Body of pancreas (tissue), 4 donors: ENCODE results near the gene RNF113B.

Experiments
- CTCF ChIP-seq, 7 experiments: fragments of 450-650 bp in 4 of 7; fragments of 200-600 bp in 3 of 7; sonication (generic) in 3 of 7; IDR thresholded peaks; one replicate each; pipeline ENCODE4 v1.5.1; 2016 to 2019; ENCODE audit warnings: antibody characterized with exemption in 7 of 7
- POLR2A ChIP-seq, 3 donors: fragments of 450-650 bp; IDR thresholded peaks; one replicate each; pipeline ENCODE4 v1.6.1; 2016; ENCODE audit warnings: antibody characterized with exemption in 3 of 3, mild to moderate bottlenecking in 2 of 3

- no peak for TF ChIP-seq CTCF (IDR thresholded peaks at IDR 0.05)
- no peak for TF ChIP-seq POLR2A (IDR thresholded peaks at IDR 0.05)
Measured at GRCh38 chr13:98226496-98226895, 49.4 kb upstream of the RNF113B start.
